DND-41 (cell line): Measurements from ENCODE around the gene CFAP77.

Experiments
- ATAC-seq: fragments of 200-7000 bp; cut with Tn5 transposase; 3 replicates; pipeline ENCODE4 v1.9.1; 2021; ENCODE audit warnings: low read depth; ENCODE audit not compliant: insufficient read depth
- DNase-seq: peaks from one replicate; pipeline ENCODE4 v3.0.0-alpha.2; 2020
- H2AFZ ChIP-seq: 2 replicates; pipeline ENCODE4 v1.6.0; 2012; ENCODE audit warnings: low read depth, low read length
- H3K27ac ChIP-seq: 2 replicates; pipeline ENCODE4 v1.5.1; 2012; ENCODE audit warnings: low read length, inconsistent platforms
- H3K27me3 ChIP-seq: fragments of 200-600 bp; sonication (generic); 2 replicates; pipeline ENCODE4 v1.6.0; 2012; ENCODE audit warnings: low read length, mild to moderate bottlenecking, inconsistent platforms; ENCODE audit not compliant: insufficient read depth, poor library complexity
- H3K36me3 ChIP-seq: 2 replicates; pipeline ENCODE4 v1.5.1; 2012; ENCODE audit warnings: low read length, inconsistent platforms; ENCODE audit not compliant: insufficient read depth
- H3K4me1 ChIP-seq: 2 replicates; pipeline ENCODE4 v1.5.1; 2012; ENCODE audit warnings: mild to moderate bottlenecking, low read length; ENCODE audit not compliant: insufficient read depth
- H3K4me2 ChIP-seq: 2 replicates; pipeline ENCODE4 v1.6.0; 2012; ENCODE audit warnings: mild to moderate bottlenecking, moderate library complexity, low read length, inconsistent platforms; ENCODE audit not compliant: insufficient read depth
- H3K4me3 ChIP-seq, 2 experiments: fragments of 200-600 bp in 1 of 2; shearing (Covaris generic) in 1 of 2; 2 replicates each; pipeline ENCODE4 v1.5.1; 2012 to 2016; ENCODE audit warnings: inconsistent platforms in 2 of 2, low read length in 2 of 2, mild to moderate bottlenecking in 2 of 2, low read depth in 1 of 2, moderate library complexity in 1 of 2
- H3K79me2 ChIP-seq: 2 replicates; pipeline ENCODE4 v1.6.0; 2012; ENCODE audit warnings: low read length, inconsistent platforms; ENCODE audit not compliant: insufficient read depth
- H3K9ac ChIP-seq: 2 replicates; pipeline ENCODE4 v1.6.0; 2012; ENCODE audit warnings: low read depth, mild to moderate bottlenecking, inconsistent platforms, low read length, moderate library complexity
- H3K9me3 ChIP-seq: 2 replicates; pipeline ENCODE4 v1.5.1; 2012; ENCODE audit warnings: low read length, moderate library complexity, mild to moderate bottlenecking, inconsistent platforms; ENCODE audit not compliant: insufficient read depth, severe bottlenecking
- H4K20me1 ChIP-seq: 2 replicates; pipeline ENCODE4 v1.6.0; 2012; ENCODE audit warnings: low read length; ENCODE audit not compliant: insufficient read depth
- CTCF ChIP-seq: IDR thresholded peaks from 2 replicates; pipeline ENCODE4 v1.5.1; 2012; ENCODE audit warnings: borderline replicate concordance, low read length, moderate library complexity, mild to moderate bottlenecking; ENCODE audit not compliant: poor library complexity, severe bottlenecking; ENCODE audit errors: extremely low read depth
- EZH2 ChIP-seq: IDR thresholded peaks from 3 replicates; pipeline ENCODE4 v1.6.1; 2012; ENCODE audit warnings: borderline replicate concordance, low read depth, mild to moderate bottlenecking, moderate library complexity, low read length, inconsistent platforms; ENCODE audit not compliant: severe bottlenecking

CFAP77 gene

GRCh38 chr9:132571806-132572600 is 162.0 kb downstream of the CFAP77 start:
- Histone ChIP-seq H3K4me2 (no peak overlapping the region), H3K9ac (no peak overlapping the region)
- no peak for ATAC-seq

GRCh38 chr9:132572921-132573320 is 162.9 kb downstream of the CFAP77 start:
- Histone ChIP-seq H3K4me2 (no peak overlapping the region), H3K27ac (no peak overlapping the region), H3K9me3 (no peaks in the 10 kb centered on the region), H3K4me3 (no peak overlapping the region), H3K27me3 (no peaks in the 10 kb centered on the region), H3K36me3 (no peaks in the 10 kb centered on the region), H3K79me2 (no peaks in the 10 kb centered on the region), H4K20me1 (peaks cover 8% of the 10 kb centered on the region; the same call in 1 of the 2 replicates), H3K9ac (no peak overlapping the region), H2AFZ (no peak overlapping the region), H3K4me1 (no peaks in the 10 kb centered on the region)
- ATAC-seq: no peak
- no peak for DNase-seq
- TF ChIP-seq EZH2 (no peak), CTCF (no peak)

More at GRCh38 chr9:132571806-132572600, 162.0 kb downstream of the CFAP77 start:
- no peaks in the 10 kb centered on the region for H3K79me2 ChIP-seq
- no peaks in the 10 kb centered on the region for H3K4me1 ChIP-seq
- no peak for DNase-seq
- H4K20me1 ChIP-seq: peaks cover 8% of the 10 kb centered on the region; the same call in 1 of the 2 replicates
- H3K27me3 ChIP-seq: no peaks in the 10 kb centered on the region
- no peak overlapping the region for H3K4me3 ChIP-seq
- H2AFZ ChIP-seq: no peak overlapping the region
- no peaks in the 10 kb centered on the region for H3K36me3 ChIP-seq
- no peaks in the 10 kb centered on the region for H3K9me3 ChIP-seq
- TF ChIP-seq EZH2: no peak
- TF ChIP-seq CTCF: no peak
- no peak overlapping the region for H3K27ac ChIP-seq

GRCh38 chr9:132575005-132575609 is 165.1 kb downstream of the CFAP77 start:
- Histone ChIP-seq H3K9ac (no peak overlapping the region), H3K4me2 (no peak overlapping the region), H3K36me3 (no peaks in the 10 kb centered on the region), H3K27me3 (no peaks in the 10 kb centered on the region), H3K27ac (no peak overlapping the region), H3K9me3 (no peaks in the 10 kb centered on the region), H3K79me2 (no peaks in the 10 kb centered on the region), H4K20me1 (peaks cover 13% of the 10 kb centered on the region; the same call in 1 of the 2 replicates), H3K4me3 (no peak overlapping the region), H3K4me1 (no peaks in the 10 kb centered on the region), H2AFZ (no peak overlapping the region)
- peak; percentile 72 for DNase-seq
- peak; percentile 92 for ATAC-seq
- TF ChIP-seq CTCF: peak; percentile 87
- TF ChIP-seq EZH2: no peak
